GM23338 (cell line): ENCODE results near the gene CNTNAP4. TPM values are rescaled to one million over a fixed set of nuclear protein-coding genes. Genes with fewer than 3 reads are reported as not detected.

Experiments used
- ATAC-seq: fragments of 200-7000 bp; cut with Tn5 transposase; 3 replicates; pipeline ENCODE4 v1.9.1; 2020
- DNase-seq: peaks from one replicate; pipeline ENCODE4 v3.0.0-alpha.2; 2015; ENCODE audit warnings: low spot score
- H2AFZ ChIP-seq: fragments of 200-600 bp; sonication (generic); 2 replicates; pipeline ENCODE4 v1.8.0; 2016; ENCODE audit warnings: antibody characterized with exemption, mild to moderate bottlenecking, moderate library complexity
- H3F3A ChIP-seq: fragments of 200-600 bp; sonication (generic); replicated peaks from 2 replicates; pipeline ENCODE4 v1.8.0; 2017; ENCODE audit warnings: antibody characterized with exemption, mixed run types, low read depth
- H3K27ac ChIP-seq: fragments of 200-600 bp; sonication (generic); 2 replicates; pipeline ENCODE4 v1.6.1; 2016; ENCODE audit warnings: low read depth
- H3K27me3 ChIP-seq: fragments of 200-600 bp; sonication (generic); 2 replicates; pipeline ENCODE4 v1.8.0; 2016; ENCODE audit warnings: mild to moderate bottlenecking, mixed run types, moderate library complexity; ENCODE audit not compliant: insufficient read depth
- H3K36me3 ChIP-seq: fragments of 200-600 bp; sonication (generic); 2 replicates; pipeline ENCODE4 v1.8.0; 2016; ENCODE audit warnings: mild to moderate bottlenecking; ENCODE audit not compliant: insufficient read depth
- H3K4me1 ChIP-seq: fragments of 200-600 bp; sonication (generic); 2 replicates; pipeline ENCODE4 v1.8.0; 2016; ENCODE audit warnings: mild to moderate bottlenecking, moderate library complexity; ENCODE audit not compliant: insufficient read depth
- H3K4me2 ChIP-seq: fragments of 200-600 bp; sonication (generic); 2 replicates; pipeline ENCODE4 v1.7.1; 2017; ENCODE audit warnings: mixed run types
- H3K4me3 ChIP-seq: fragments of 200-600 bp; sonication (generic); 2 replicates; pipeline ENCODE4 v1.6.1; 2016; ENCODE audit warnings: mixed run types
- H3K79me2 ChIP-seq: fragments of 200-600 bp; sonication (generic); replicated peaks from 2 replicates; pipeline ENCODE4 v1.8.0; 2017; ENCODE audit warnings: mild to moderate bottlenecking; ENCODE audit not compliant: insufficient read depth
- H3K9me2 ChIP-seq: fragments of 200-600 bp; sonication (generic); 2 replicates; pipeline ENCODE4 v1.8.0; 2017; ENCODE audit not compliant: insufficient read depth
- H4K20me1 ChIP-seq: fragments of 200-600 bp; sonication (generic); replicated peaks from 2 replicates; pipeline ENCODE4 v1.8.0; 2017; ENCODE audit warnings: mild to moderate bottlenecking; ENCODE audit not compliant: insufficient read depth
- H3K27ac Mint-ChIP-seq: 2 replicates; pipeline ENCODE4 v1.8.0; 2020; ENCODE audit warnings: inconsistent platforms, mild to moderate bottlenecking, moderate library complexity, mixed read lengths
- H3K27me3 Mint-ChIP-seq: 3 replicates; pipeline ENCODE4 v1.8.0; 2022; ENCODE audit warnings: low read depth, mild to moderate bottlenecking, moderate library complexity, mixed read lengths, inconsistent platforms; ENCODE audit not compliant: insufficient read depth, poor library complexity
- H3K36me3 Mint-ChIP-seq: 3 replicates; pipeline ENCODE4 v1.8.0; 2021; ENCODE audit warnings: low read depth, mild to moderate bottlenecking, inconsistent platforms, moderate library complexity, mixed read lengths
- H3K4me1 Mint-ChIP-seq: 3 replicates; pipeline ENCODE4 v1.8.0; 2020; ENCODE audit warnings: mild to moderate bottlenecking, inconsistent platforms, mixed read lengths
- H3K4me3 Mint-ChIP-seq: 3 replicates; pipeline ENCODE4 v1.8.0; 2021; ENCODE audit warnings: moderate library complexity, mild to moderate bottlenecking, inconsistent platforms, mixed read lengths
- H3K9me3 Mint-ChIP-seq: 3 replicates; pipeline ENCODE4 v1.8.0; 2020; ENCODE audit warnings: moderate library complexity, mild to moderate bottlenecking, inconsistent platforms, mixed read lengths
- CREB1 ChIP-seq: fragments of 250-450 bp; sonication (Bioruptor Pico); IDR thresholded peaks from 2 replicates; pipeline ENCODE4 v1.5.0; 2020; ENCODE audit warnings: low read depth, mild to moderate bottlenecking, moderate library complexity
- EZH2 ChIP-seq: fragments of 200-600 bp; sonication (generic); IDR thresholded peaks from one replicate; pipeline ENCODE4 v1.8.0; 2017; ENCODE audit warnings: antibody characterized with exemption, mild to moderate bottlenecking, low read depth; ENCODE audit not compliant: unreplicated experiment
- EZH2phosphoT487 ChIP-seq: fragments of 200-600 bp; sonication (generic); IDR thresholded peaks from one replicate; pipeline ENCODE4 v1.8.1; 2018; ENCODE audit warnings: antibody characterized with exemption; ENCODE audit not compliant: unreplicated experiment
- JUNB ChIP-seq: IDR thresholded peaks from one replicate; pipeline ENCODE4 v1.6.1; 2016; ENCODE audit warnings: antibody characterized with exemption; ENCODE audit not compliant: unreplicated experiment
- NANOG ChIP-seq: IDR thresholded peaks from 2 replicates; pipeline ENCODE4 v1.6.1; 2016; ENCODE audit warnings: antibody characterized with exemption, borderline replicate concordance
- POLR2AphosphoS5 ChIP-seq: IDR thresholded peaks from 2 replicates; pipeline ENCODE4 v1.6.1; 2016; ENCODE audit warnings: antibody characterized with exemption, low read depth
- STAT1 ChIP-seq: IDR thresholded peaks from one replicate; pipeline ENCODE4 v1.6.1; 2016; ENCODE audit warnings: antibody characterized with exemption; ENCODE audit not compliant: unreplicated experiment
- ZNF114 ChIP-seq: fragments of 250-450 bp; sonication (Bioruptor Pico); IDR thresholded peaks from 2 replicates; pipeline ENCODE4 v1.5.0; 2020; ENCODE audit warnings: mild to moderate bottlenecking, moderate library complexity
- ZNF331 ChIP-seq: fragments of 250-450 bp; sonication (Bioruptor Pico); IDR thresholded peaks from 2 replicates; pipeline ENCODE4 v1.5.0; 2020; ENCODE audit warnings: low read depth, mild to moderate bottlenecking, moderate library complexity
- polyA plus RNA-seq: library from polyadenylated mRNA; unstranded; fragments of >200 nt; fragmentation: Nextera tagmentation; extraction: Ambion mirVana; gene quantifications from 2 replicates; pipeline ENCODE4 v1.2.1, GENCODE V29; 2016
- total RNA-seq: library from RNA; depleted of rRNA; stranded (reverse); fragments of >200 nt; shearing (Covaris generic); gene quantifications from 2 replicates; pipeline ENCODE4 v1.2.3, GENCODE V29; 2014
- TF ChIP-seq, protein P1 (sequence below): fragments of 250-450 bp; sonication (Bioruptor Pico); IDR thresholded peaks from 2 replicates; pipeline ENCODE4 v1.5.0; 2020; ENCODE audit warnings: mild to moderate bottlenecking, moderate library complexity
- TF ChIP-seq, protein P2 (sequence below): IDR thresholded peaks from 2 replicates; pipeline ENCODE4 v1.6.1; 2016; ENCODE audit warnings: antibody characterized with exemption
- TF ChIP-seq, protein P3 (sequence below), 2 experiments: fragments of 200-600 bp in 1 of 2; sonication (generic) in 1 of 2; conservative IDR thresholded peaks; 2 replicates each; pipeline versions ENCODE4 v1.5.1 to v1.6.1; 2016 to 2017; ENCODE audit warnings: antibody characterized with exemption in 2 of 2, low read depth in 2 of 2, mild to moderate bottlenecking in 2 of 2, moderate library complexity in 1 of 2
- TF ChIP-seq, protein P4 (sequence below): IDR thresholded peaks from one replicate; pipeline ENCODE4 v1.6.1; 2018; ENCODE audit warnings: antibody characterized with exemption; ENCODE audit not compliant: unreplicated experiment

CNTNAP4 gene
- total and polyA plus RNA-seq, 2 experiments from 2014 or later: not detected

DNA sequence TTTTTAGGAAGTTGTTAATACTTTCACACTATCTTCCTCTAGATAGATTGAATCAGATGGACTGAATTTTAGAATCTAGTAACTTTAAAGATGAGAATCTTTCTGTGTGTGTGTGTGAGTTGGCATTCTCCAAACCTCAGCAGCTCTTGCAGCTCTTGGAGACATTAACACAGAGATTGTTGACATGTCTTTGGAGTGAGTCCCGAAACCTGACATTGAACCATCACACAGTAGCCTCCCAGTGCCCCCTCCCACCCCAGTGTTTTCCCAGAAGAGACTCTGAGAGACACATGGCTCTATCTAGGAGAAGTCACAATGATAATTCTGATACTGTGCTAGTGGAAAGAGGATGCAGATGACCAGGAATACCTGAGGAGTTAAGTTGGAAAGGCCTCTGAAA is 103.9 kb downstream of the CNTNAP4 start:
- Mint-ChIP-seq H3K27me3 (no peaks in the 10 kb centered on the region), H3K27ac (no peak overlapping the region), H3K36me3 (peaks cover 3% of the 10 kb centered on the region; the same call in 2 of the 3 replicates), H3K4me3 (no peak overlapping the region), H3K4me1 (no peaks in the 10 kb centered on the region), H3K9me3 (peaks cover 66% of the 10 kb centered on the region)
- Histone ChIP-seq H3K4me2 (no peak overlapping the region), H3K4me3 (no peak overlapping the region), H3K79me2 (no peaks in the 10 kb centered on the region), H4K20me1 (no peaks in the 10 kb centered on the region), H3K4me1 (no peaks in the 10 kb centered on the region; the same call in 1 of the 2 replicates), H3F3A (no peaks in the 10 kb centered on the region), H3K9me2 (no peaks in the 10 kb centered on the region), H2AFZ (no peak overlapping the region), H3K27ac (no peak overlapping the region), H3K27me3 (no peaks in the 10 kb centered on the region), H3K36me3 (no peaks in the 10 kb centered on the region)
- TF ChIP-seq JUNB (no peak), ZNF331 (CRISPR knock-in tag) (no peak), NANOG (no peak), ZNF114 (no peak), STAT1 (no peak), EZH2phosphoT487 (no peak), POLR2AphosphoS5 (no peak), CREB1 (CRISPR knock-in tag) (no peak), EZH2 (no peak)
- TF ChIP-seq, protein P1, sequence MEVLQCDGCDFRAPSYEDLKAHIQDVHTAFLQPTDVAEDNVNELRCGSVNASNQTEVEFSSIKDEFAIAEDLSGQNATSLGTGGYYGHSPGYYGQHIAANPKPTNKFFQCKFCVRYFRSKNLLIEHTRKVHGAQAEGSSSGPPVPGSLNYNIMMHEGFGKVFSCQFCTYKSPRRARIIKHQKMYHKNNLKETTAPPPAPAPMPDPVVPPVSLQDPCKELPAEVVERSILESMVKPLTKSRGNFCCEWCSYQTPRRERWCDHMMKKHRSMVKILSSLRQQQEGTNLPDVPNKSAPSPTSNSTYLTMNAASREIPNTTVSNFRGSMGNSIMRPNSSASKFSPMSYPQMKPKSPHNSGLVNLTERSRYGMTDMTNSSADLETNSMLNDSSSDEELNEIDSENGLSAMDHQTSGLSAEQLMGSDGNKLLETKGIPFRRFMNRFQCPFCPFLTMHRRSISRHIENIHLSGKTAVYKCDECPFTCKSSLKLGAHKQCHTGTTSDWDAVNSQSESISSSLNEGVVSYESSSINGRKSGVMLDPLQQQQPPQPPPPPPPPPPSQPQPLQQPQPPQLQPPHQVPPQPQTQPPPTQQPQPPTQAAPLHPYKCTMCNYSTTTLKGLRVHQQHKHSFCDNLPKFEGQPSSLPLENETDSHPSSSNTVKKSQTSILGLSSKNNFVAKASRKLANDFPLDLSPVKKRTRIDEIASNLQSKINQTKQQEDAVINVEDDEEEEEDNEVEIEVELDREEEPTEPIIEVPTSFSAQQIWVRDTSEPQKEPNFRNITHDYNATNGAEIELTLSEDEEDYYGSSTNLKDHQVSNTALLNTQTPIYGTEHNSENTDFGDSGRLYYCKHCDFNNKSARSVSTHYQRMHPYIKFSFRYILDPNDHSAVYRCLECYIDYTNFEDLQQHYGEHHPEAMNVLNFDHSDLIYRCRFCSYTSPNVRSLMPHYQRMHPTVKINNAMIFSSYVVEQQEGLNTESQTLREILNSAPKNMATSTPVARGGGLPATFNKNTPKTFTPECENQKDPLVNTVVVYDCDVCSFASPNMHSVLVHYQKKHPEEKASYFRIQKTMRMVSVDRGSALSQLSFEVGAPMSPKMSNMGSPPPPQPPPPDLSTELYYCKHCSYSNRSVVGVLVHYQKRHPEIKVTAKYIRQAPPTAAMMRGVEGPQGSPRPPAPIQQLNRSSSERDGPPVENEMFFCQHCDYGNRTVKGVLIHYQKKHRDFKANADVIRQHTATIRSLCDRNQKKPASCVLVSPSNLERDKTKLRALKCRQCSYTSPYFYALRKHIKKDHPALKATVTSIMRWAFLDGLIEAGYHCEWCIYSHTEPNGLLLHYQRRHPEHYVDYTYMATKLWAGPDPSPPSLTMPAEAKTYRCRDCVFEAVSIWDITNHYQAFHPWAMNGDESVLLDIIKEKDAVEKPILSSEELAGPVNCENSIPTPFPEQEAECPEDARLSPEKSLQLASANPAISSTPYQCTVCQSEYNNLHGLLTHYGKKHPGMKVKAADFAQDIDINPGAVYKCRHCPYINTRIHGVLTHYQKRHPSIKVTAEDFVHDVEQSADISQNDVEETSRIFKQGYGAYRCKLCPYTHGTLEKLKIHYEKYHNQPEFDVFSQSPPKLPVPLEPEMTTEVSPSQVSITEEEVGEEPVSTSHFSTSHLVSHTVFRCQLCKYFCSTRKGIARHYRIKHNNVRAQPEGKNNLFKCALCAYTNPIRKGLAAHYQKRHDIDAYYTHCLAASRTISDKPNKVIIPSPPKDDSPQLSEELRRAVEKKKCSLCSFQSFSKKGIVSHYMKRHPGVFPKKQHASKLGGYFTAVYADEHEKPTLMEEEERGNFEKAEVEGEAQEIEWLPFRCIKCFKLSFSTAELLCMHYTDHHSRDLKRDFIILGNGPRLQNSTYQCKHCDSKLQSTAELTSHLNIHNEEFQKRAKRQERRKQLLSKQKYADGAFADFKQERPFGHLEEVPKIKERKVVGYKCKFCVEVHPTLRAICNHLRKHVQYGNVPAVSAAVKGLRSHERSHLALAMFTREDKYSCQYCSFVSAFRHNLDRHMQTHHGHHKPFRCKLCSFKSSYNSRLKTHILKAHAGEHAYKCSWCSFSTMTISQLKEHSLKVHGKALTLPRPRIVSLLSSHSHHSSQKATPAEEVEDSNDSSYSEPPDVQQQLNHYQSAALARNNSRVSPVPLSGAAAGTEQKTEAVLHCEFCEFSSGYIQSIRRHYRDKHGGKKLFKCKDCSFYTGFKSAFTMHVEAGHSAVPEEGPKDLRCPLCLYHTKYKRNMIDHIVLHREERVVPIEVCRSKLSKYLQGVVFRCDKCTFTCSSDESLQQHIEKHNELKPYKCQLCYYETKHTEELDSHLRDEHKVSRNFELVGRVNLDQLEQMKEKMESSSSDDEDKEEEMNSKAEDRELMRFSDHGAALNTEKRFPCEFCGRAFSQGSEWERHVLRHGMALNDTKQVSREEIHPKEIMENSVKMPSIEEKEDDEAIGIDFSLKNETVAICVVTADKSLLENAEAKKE (CRISPR knock-in tag): no peak
- TF ChIP-seq, protein P2, sequence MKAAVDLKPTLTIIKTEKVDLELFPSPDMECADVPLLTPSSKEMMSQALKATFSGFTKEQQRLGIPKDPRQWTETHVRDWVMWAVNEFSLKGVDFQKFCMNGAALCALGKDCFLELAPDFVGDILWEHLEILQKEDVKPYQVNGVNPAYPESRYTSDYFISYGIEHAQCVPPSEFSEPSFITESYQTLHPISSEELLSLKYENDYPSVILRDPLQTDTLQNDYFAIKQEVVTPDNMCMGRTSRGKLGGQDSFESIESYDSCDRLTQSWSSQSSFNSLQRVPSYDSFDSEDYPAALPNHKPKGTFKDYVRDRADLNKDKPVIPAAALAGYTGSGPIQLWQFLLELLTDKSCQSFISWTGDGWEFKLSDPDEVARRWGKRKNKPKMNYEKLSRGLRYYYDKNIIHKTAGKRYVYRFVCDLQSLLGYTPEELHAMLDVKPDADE: no peak
- TF ChIP-seq, protein P3, sequence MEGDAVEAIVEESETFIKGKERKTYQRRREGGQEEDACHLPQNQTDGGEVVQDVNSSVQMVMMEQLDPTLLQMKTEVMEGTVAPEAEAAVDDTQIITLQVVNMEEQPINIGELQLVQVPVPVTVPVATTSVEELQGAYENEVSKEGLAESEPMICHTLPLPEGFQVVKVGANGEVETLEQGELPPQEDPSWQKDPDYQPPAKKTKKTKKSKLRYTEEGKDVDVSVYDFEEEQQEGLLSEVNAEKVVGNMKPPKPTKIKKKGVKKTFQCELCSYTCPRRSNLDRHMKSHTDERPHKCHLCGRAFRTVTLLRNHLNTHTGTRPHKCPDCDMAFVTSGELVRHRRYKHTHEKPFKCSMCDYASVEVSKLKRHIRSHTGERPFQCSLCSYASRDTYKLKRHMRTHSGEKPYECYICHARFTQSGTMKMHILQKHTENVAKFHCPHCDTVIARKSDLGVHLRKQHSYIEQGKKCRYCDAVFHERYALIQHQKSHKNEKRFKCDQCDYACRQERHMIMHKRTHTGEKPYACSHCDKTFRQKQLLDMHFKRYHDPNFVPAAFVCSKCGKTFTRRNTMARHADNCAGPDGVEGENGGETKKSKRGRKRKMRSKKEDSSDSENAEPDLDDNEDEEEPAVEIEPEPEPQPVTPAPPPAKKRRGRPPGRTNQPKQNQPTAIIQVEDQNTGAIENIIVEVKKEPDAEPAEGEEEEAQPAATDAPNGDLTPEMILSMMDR (conservative IDR thresholded peaks at IDR 0.05; ENCODE audit: low read depth in 2 of 2): no peak
- TF ChIP-seq, protein P4, sequence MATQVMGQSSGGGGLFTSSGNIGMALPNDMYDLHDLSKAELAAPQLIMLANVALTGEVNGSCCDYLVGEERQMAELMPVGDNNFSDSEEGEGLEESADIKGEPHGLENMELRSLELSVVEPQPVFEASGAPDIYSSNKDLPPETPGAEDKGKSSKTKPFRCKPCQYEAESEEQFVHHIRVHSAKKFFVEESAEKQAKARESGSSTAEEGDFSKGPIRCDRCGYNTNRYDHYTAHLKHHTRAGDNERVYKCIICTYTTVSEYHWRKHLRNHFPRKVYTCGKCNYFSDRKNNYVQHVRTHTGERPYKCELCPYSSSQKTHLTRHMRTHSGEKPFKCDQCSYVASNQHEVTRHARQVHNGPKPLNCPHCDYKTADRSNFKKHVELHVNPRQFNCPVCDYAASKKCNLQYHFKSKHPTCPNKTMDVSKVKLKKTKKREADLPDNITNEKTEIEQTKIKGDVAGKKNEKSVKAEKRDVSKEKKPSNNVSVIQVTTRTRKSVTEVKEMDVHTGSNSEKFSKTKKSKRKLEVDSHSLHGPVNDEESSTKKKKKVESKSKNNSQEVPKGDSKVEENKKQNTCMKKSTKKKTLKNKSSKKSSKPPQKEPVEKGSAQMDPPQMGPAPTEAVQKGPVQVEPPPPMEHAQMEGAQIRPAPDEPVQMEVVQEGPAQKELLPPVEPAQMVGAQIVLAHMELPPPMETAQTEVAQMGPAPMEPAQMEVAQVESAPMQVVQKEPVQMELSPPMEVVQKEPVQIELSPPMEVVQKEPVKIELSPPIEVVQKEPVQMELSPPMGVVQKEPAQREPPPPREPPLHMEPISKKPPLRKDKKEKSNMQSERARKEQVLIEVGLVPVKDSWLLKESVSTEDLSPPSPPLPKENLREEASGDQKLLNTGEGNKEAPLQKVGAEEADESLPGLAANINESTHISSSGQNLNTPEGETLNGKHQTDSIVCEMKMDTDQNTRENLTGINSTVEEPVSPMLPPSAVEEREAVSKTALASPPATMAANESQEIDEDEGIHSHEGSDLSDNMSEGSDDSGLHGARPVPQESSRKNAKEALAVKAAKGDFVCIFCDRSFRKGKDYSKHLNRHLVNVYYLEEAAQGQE: no peak
- no peak for DNase-seq
- no peak for ATAC-seq
